Measurements from ENCODE around the gene PAAF1.

GRCh38 chr11:73913472-73913871, 36.7 kb downstream of the PAAF1 start:
- TF ChIP-seq POU2F2 (IDR thresholded peaks at IDR 0.05; ENCODE audit: low read depth, low read length) (no peak), POLR2A (IDR thresholded peaks at IDR 0.05; ENCODE audit: low read depth, low read length) (no peak), POLR2AphosphoS5 (IDR thresholded peaks at IDR 0.05; ENCODE audit: low read depth, low read length) (no peak), TAF1 (IDR thresholded peaks at IDR 0.05; ENCODE audit: low read depth, low read length) (no peak)
